ENCODE results near the gene XDH. TPM values are rescaled to one million over a fixed set of nuclear protein-coding genes. Genes with fewer than 3 reads are reported as not detected.

The XDH gene
- total RNA-seq, 1 donor from 2014 or later = 0.41 TPM

DNA sequence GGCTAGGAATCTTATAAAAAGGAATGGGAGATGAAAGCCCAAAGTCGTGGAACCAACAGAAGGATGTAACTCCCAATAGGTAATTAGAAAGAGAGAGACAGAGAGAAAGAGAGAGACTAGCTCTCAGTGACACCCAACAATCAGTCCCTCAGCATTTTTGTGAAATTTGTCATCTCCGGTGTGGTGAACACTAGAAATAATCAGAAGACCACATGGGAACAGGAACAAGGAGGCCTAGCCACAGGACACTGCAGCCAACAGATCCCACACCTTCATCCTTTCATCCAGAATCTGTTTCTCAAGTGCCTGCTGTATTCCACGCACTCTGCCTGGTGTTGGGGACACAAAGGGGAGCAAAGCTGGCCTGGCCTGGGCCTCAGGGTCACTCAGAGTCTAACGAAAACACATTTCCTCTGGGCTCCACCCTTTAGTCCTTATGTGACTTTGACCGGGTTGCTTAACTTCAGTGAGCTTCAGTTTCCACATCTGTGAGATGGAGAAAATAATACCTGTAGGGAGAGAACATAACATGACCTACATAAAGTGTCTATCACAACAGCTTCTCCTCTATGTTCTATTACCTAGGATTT lies 127.5 kb downstream of the XDH start:
- Histone ChIP-seq H3K27ac (no peak overlapping the region), H3K4me3 (no peak overlapping the region), H3K4me1 (no peaks in the 10 kb centered on the region), H3K9me3 (no peaks in the 10 kb centered on the region), H3K36me3 (no peaks in the 10 kb centered on the region), H3K27me3 (no peaks in the 10 kb centered on the region)
- no peak for TF ChIP-seq CTCF (IDR thresholded peaks at IDR 0.05)
- ATAC-seq (no peak), DNase-seq (no peak)
- intact Hi-C loops (cut with DNase I) = no loop called here

GRCh38 chr2:31286230-31286629 lies 128.3 kb downstream of the XDH start:
- DNase-seq (no peak), ATAC-seq (no peak)
- H3K36me3 ChIP-seq = no peaks in the 10 kb centered on the region
- intact Hi-C loops (cut with DNase I) = no loop called here
- H3K4me1 ChIP-seq = no peaks in the 10 kb centered on the region
- TF ChIP-seq CTCF (IDR thresholded peaks at IDR 0.05) = no peak
- no peaks in the 10 kb centered on the region for H3K9me3 ChIP-seq
- H3K27me3 ChIP-seq = no peaks in the 10 kb centered on the region
- no peak overlapping the region for H3K4me3 ChIP-seq
- H3K27ac ChIP-seq = no peak overlapping the region

Other genes starting within 250 kb of the XDH start
- gene CAPN14, start 197.2 kb downstream of the XDH start, total RNA-seq = 0.26 TPM
- gene EHD3, start 180.6 kb downstream of the XDH start, total RNA-seq = 13.0 TPM
- not detected for gene SRD5A2, start 166.2 kb upstream of the XDH start, total RNA-seq

Data from upper lobe of right lung (tissue), 1 donor.